Panc1 (cell line): ENCODE data around the gene ARFGEF3.

ENCODE experiments used
- POLR2AphosphoS5 ChIP-seq: IDR thresholded peaks from 2 replicates; pipeline ENCODE4 v1.6.1; 2012; ENCODE audit warnings: mild to moderate bottlenecking, low read depth, low read length, moderate library complexity
- SIN3A ChIP-seq: IDR thresholded peaks from 2 replicates; pipeline ENCODE4 v1.6.1; 2012; ENCODE audit warnings: low read depth, mild to moderate bottlenecking, low read length, moderate library complexity, borderline replicate concordance; ENCODE audit not compliant: insufficient read depth
- TCF7L2 ChIP-seq: IDR thresholded peaks from 2 replicates; pipeline ENCODE4 v1.6.1; 2011; ENCODE audit warnings: mild to moderate bottlenecking, low read depth, low read length, inconsistent platforms
- TF ChIP-seq, protein P1 (sequence below): fragments of 450-650 bp; IDR thresholded peaks from 2 replicates; pipeline ENCODE4 v1.5.1; 2017; ENCODE audit warnings: mild to moderate bottlenecking
- TF ChIP-seq, protein P2 (sequence below), 2 experiments: IDR thresholded peaks; 2 replicates each; pipeline ENCODE4 v1.6.1; 2011 to 2012; ENCODE audit warnings: low read depth in 2 of 2, control low read depth in 1 of 2, low read length in 1 of 2, mild to moderate bottlenecking in 1 of 2, moderate library complexity in 1 of 2; ENCODE audit not compliant: insufficient read depth in 1 of 2

DNA sequence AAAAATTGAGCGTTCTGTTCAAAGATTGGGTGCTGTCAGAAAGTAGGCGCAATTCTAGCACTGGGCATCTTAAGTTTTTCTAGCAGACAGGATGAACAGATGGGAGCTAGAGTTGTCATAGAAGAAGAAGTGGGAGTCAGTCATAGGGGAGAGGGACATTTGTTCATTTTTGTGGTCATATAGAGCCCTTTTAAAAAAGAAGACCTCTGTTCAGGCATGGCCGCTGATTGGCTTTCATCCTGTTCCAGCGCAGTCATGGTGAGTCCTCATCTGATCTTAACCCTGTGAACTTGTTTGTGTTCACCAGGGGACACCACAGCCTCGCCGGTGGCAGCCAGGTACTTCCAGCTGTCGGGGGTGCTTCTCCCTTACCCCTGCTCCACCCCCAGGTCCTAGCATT is 86.3 kb downstream of the ARFGEF3 start:
- TF ChIP-seq, protein P1, sequence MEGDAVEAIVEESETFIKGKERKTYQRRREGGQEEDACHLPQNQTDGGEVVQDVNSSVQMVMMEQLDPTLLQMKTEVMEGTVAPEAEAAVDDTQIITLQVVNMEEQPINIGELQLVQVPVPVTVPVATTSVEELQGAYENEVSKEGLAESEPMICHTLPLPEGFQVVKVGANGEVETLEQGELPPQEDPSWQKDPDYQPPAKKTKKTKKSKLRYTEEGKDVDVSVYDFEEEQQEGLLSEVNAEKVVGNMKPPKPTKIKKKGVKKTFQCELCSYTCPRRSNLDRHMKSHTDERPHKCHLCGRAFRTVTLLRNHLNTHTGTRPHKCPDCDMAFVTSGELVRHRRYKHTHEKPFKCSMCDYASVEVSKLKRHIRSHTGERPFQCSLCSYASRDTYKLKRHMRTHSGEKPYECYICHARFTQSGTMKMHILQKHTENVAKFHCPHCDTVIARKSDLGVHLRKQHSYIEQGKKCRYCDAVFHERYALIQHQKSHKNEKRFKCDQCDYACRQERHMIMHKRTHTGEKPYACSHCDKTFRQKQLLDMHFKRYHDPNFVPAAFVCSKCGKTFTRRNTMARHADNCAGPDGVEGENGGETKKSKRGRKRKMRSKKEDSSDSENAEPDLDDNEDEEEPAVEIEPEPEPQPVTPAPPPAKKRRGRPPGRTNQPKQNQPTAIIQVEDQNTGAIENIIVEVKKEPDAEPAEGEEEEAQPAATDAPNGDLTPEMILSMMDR = no peak
- TF ChIP-seq POLR2AphosphoS5 = no peak
- TF ChIP-seq, protein P2, sequence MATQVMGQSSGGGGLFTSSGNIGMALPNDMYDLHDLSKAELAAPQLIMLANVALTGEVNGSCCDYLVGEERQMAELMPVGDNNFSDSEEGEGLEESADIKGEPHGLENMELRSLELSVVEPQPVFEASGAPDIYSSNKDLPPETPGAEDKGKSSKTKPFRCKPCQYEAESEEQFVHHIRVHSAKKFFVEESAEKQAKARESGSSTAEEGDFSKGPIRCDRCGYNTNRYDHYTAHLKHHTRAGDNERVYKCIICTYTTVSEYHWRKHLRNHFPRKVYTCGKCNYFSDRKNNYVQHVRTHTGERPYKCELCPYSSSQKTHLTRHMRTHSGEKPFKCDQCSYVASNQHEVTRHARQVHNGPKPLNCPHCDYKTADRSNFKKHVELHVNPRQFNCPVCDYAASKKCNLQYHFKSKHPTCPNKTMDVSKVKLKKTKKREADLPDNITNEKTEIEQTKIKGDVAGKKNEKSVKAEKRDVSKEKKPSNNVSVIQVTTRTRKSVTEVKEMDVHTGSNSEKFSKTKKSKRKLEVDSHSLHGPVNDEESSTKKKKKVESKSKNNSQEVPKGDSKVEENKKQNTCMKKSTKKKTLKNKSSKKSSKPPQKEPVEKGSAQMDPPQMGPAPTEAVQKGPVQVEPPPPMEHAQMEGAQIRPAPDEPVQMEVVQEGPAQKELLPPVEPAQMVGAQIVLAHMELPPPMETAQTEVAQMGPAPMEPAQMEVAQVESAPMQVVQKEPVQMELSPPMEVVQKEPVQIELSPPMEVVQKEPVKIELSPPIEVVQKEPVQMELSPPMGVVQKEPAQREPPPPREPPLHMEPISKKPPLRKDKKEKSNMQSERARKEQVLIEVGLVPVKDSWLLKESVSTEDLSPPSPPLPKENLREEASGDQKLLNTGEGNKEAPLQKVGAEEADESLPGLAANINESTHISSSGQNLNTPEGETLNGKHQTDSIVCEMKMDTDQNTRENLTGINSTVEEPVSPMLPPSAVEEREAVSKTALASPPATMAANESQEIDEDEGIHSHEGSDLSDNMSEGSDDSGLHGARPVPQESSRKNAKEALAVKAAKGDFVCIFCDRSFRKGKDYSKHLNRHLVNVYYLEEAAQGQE (IDR thresholded peaks at IDR 0.05; ENCODE audit: insufficient read depth in 1 of 2, low read depth in 2 of 2, low read length in 1 of 2) = no peak
- no peak for TF ChIP-seq SIN3A
- no peak for TF ChIP-seq TCF7L2
